Mucosa of descending colon (tissue), 3 donors: ENCODE measurements around the gene LGALS16. TPM values are rescaled to one million over a fixed set of nuclear protein-coding genes. Genes with fewer than 3 reads are reported as not detected.
"Not testable (repeated sequence)": the region's sequence is repeated elsewhere in the genome, so short reads cannot be mapped to it uniquely, and the experiment has no call there.

Experiments used
- ATAC-seq: fragments of 200-7000 bp; cut with Tn5 transposase; one replicate; pipeline ENCODE4 v1.9.1; 2020; ENCODE audit warnings: mild to moderate bottlenecking, moderate library complexity
- DNase-seq, 3 donors: peaks; one replicate each; pipeline ENCODE4 v3.0.0-alpha.2; 2020
- H3K36me3 ChIP-seq: fragments of 200-600 bp; one replicate; pipeline ENCODE4 v1.8.0; 2021; ENCODE audit warnings: low read depth, mild to moderate bottlenecking
- H3K4me1 ChIP-seq: fragments of 200-600 bp; one replicate; pipeline ENCODE4 v1.8.0; 2021; ENCODE audit warnings: low read depth, mild to moderate bottlenecking
- H3K4me3 ChIP-seq: fragments of 200-600 bp; one replicate; pipeline ENCODE4 v1.8.0; 2021; ENCODE audit warnings: mild to moderate bottlenecking
- H3K9me3 ChIP-seq: fragments of 200-600 bp; one replicate; pipeline ENCODE4 v1.8.0; 2021; ENCODE audit warnings: mild to moderate bottlenecking
- intact Hi-C, 2 donors: fragments of 100-400 bp; cut with DNase I in 1 of 2; cut with micrococcal nuclease in 1 of 2; formaldehyde crosslinking; loops; one replicate each; pipeline versions ENCODE4 v1.11.0 to v1.11.1; 2022; cut with DNase I, micrococcal nuclease
- total RNA-seq, 3 donors: library from RNA; stranded (reverse); fragmentation: NEBNext Ultra II Directional in 2 of 3; extraction: Animal tissue kit (Norgen Biotek cat#: 25700) in 2 of 3; gene quantifications; one replicate each; pipeline versions ENCODE4 v1.2.1 to v1.2.4, GENCODE V29; 2021 to 2023
- TF ChIP-seq, protein P1 (sequence below): fragments of 200-600 bp; IDR thresholded peaks from one replicate; pipeline ENCODE4 v1.8.0; 2022; ENCODE audit warnings: antibody characterized with exemption, mild to moderate bottlenecking
- donor health status: DM: no; HTN: no; CAD: no; lungs with moderate emphysema.
- donor health status: DM: no; HTN: no; CAD: no.
- donor health status: DM: no; HTN: yes; CAD: no.

Gene LGALS16
- total RNA-seq, 3 donors from 2014 or later, result not detected

GRCh38 chr19:39647918-39648317 is 7.8 kb upstream of the LGALS16 start:
- ATAC-seq (no peak), DNase-seq (no peak)
- Histone ChIP-seq H3K4me1 (no peaks in the 10 kb centered on the region), H3K36me3 (no peaks in the 10 kb centered on the region), H3K9me3 (no peaks in the 10 kb centered on the region), H3K4me3 (no peak overlapping the region)
- intact Hi-C loops, result no loop called here
- TF ChIP-seq, protein P1, sequence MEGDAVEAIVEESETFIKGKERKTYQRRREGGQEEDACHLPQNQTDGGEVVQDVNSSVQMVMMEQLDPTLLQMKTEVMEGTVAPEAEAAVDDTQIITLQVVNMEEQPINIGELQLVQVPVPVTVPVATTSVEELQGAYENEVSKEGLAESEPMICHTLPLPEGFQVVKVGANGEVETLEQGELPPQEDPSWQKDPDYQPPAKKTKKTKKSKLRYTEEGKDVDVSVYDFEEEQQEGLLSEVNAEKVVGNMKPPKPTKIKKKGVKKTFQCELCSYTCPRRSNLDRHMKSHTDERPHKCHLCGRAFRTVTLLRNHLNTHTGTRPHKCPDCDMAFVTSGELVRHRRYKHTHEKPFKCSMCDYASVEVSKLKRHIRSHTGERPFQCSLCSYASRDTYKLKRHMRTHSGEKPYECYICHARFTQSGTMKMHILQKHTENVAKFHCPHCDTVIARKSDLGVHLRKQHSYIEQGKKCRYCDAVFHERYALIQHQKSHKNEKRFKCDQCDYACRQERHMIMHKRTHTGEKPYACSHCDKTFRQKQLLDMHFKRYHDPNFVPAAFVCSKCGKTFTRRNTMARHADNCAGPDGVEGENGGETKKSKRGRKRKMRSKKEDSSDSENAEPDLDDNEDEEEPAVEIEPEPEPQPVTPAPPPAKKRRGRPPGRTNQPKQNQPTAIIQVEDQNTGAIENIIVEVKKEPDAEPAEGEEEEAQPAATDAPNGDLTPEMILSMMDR, result no peak

- no peak overlapping the region for H3K4me3 ChIP-seq
- intact Hi-C loops, result no loop called here
- DNase-seq (no peak), ATAC-seq (no peak)
- no peaks in the 10 kb centered on the region for H3K4me1 ChIP-seq
- H3K9me3 ChIP-seq, result no peaks in the 10 kb centered on the region
- TF ChIP-seq, protein P1, result no peak
- no peaks in the 10 kb centered on the region for H3K36me3 ChIP-seq
Observed at GRCh38 chr19:39659791-39660190, 4.1 kb downstream of the LGALS16 start.

DNA sequence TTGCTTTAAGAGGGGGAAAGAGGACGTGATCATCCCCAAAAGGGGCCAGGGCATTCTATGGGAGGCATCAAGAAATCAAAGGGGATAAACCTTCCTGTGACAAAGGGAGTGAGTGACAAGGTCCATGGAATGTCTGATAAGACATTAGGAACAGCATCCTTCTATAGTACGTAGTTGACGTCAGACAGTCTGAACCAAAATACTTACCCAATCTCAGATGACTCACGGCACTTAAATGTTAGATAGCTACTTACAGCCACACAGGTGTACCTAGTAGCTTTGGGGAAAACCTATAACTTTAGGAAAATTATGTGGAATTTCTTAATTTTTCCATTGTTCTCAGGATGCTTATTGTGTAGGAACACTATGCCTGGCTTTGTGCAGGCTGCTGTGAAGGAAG is 4.9 kb downstream of the LGALS16 start:
- no peaks in the 10 kb centered on the region for H3K36me3 ChIP-seq
- TF ChIP-seq, protein P1, result no peak
- intact Hi-C loops, result no loop called here

GRCh38 chr19:39661565-39661964 is 5.9 kb downstream of the LGALS16 start:
- Histone ChIP-seq H3K4me1 (no peaks in the 10 kb centered on the region), H3K36me3 (no peaks in the 10 kb centered on the region), H3K9me3 (no peaks in the 10 kb centered on the region), H3K4me3 (no peak overlapping the region)
- DNase-seq (no peak), ATAC-seq (no peak)
- intact Hi-C loops, result no loop called here
- TF ChIP-seq, protein P1, result no peak

More for the DNA sequence above, 4.9 kb downstream of the LGALS16 start:
- Histone ChIP-seq H3K4me3 (no peak overlapping the region), H3K9me3 (no peaks in the 10 kb centered on the region), H3K4me1 (no peaks in the 10 kb centered on the region)
- no peak for DNase-seq
- ATAC-seq, result no peak

- not testable (repeated sequence) for H3K4me3 ChIP-seq, DNase-seq, H3K36me3 ChIP-seq, ATAC-seq, H3K9me3 ChIP-seq, H3K4me1 ChIP-seq
- intact Hi-C loops, result loop anchor here in 1 of 2 donors (5.0 kb wide), 1 partner anchor 118 kb away; no protein-coding TSS in a partner anchor
Observed at GRCh38 chr19:39669860-39670259, 14.1 kb downstream of the LGALS16 start.

DNA sequence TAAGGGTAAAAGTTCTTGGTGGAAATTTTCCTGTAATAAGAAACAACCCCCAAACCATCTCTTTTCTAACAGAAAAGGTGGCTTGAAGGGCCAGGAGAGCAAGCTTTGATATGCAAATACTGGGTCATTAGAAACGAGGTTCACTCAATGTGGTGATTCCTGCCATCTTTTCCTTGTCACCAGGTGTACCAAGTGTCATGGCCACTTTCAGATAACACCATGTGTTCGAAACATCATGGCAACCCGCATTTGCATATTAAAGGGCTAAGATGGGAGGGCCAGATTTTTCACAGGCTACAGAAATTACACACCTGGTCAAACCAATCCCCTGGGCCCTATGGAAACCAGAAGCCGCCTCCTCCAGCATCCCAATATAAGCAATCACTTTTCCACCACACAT is 15.3 kb downstream of the LGALS16 start:
- intact Hi-C loops, result loop anchor here in 1 of 2 donors (5.0 kb wide), 1 partner anchor 119 kb away; no protein-coding TSS in a partner anchor
- Histone ChIP-seq H3K36me3 (no peaks in the 10 kb centered on the region), H3K4me1 (no peaks in the 10 kb centered on the region), H3K9me3 (no peaks in the 10 kb centered on the region), H3K4me3 (no peak overlapping the region)
- TF ChIP-seq, protein P1, result no peak
- DNase-seq (no peak), ATAC-seq (no peak)
